Left kidney (tissue), 2 donors: Measurements from ENCODE around the gene TECPR1. TPM values are rescaled to one million over a fixed set of nuclear protein-coding genes. Genes with fewer than 3 reads are reported as not detected.
A peak's percentile ranks its signal among the peaks of the same experiment; 100 is the strongest.

Source experiments
- DNase-seq: peaks from one replicate; pipeline ENCODE4 v3.0.0-alpha.2; 2013
- polyA plus RNA-seq: library from polyadenylated mRNA; unstranded; fragments of 120-200 nt; gene quantifications from one replicate; pipeline ENCODE4 v1.2.1, GENCODE V29; 2013; ENCODE audit not compliant: insufficient read length

The TECPR1 gene
- polyA plus RNA-seq, 1 donor = 18.1 TPM

GRCh38 chr7:98285157-98286092 lies 33.4 kb upstream of the TECPR1 start:
- DNase-seq = no peak

GRCh38 chr7:98284335-98285036 lies 32.5 kb upstream of the TECPR1 start:
- DNase-seq = no peak

- no peak for DNase-seq
Observed at GRCh38 chr7:98283887-98284222, 31.8 kb upstream of the TECPR1 start.

GRCh38 chr7:98283127-98283886 lies 31.3 kb upstream of the TECPR1 start:
- no peak for DNase-seq

GRCh38 chr7:98282703-98283102 lies 30.7 kb upstream of the TECPR1 start:
- no peak for DNase-seq

- DNase-seq = no peak
Observed at GRCh38 chr7:98281757-98282606, 29.9 kb upstream of the TECPR1 start.

- DNase-seq = peak; percentile 93
Observed at GRCh38 chr7:98280791-98281756, 29.0 kb upstream of the TECPR1 start, which contains the start of gene BRI3. Gene BRI3, plus strand, starts transcription at chr7:98281686. Its CDS starts 110 bp downstream, at chr7:98281796.

GRCh38 chr7:98280296-98280695 lies 28.3 kb upstream of the TECPR1 start:
- DNase-seq = no peak

- no peak for DNase-seq
Observed at GRCh38 chr7:98278936-98279335, 26.9 kb upstream of the TECPR1 start.

GRCh38 chr7:98278408-98278807 lies 26.4 kb upstream of the TECPR1 start:
- DNase-seq = no peak

GRCh38 chr7:98276241-98276761 lies 24.3 kb upstream of the TECPR1 start:
- DNase-seq = no peak

- DNase-seq = no peak
Observed at GRCh38 chr7:98267303-98267702, 15.3 kb upstream of the TECPR1 start.

- DNase-seq = no peak
Observed at GRCh38 chr7:98266840-98267239, 14.8 kb upstream of the TECPR1 start.

GRCh38 chr7:98265841-98266271 lies 13.8 kb upstream of the TECPR1 start:
- DNase-seq = no peak

GRCh38 chr7:98257701-98258100 lies 5.7 kb upstream of the TECPR1 start:
- DNase-seq = no peak

- no peak for DNase-seq
Observed at GRCh38 chr7:98256431-98256830, 4.4 kb upstream of the TECPR1 start.

- DNase-seq = no peak
Observed at GRCh38 chr7:98254951-98255610, 3.0 kb upstream of the TECPR1 start.

GRCh38 chr7:98254516-98254915 lies 2.5 kb upstream of the TECPR1 start:
- no peak for DNase-seq

- DNase-seq = no peak
Observed at GRCh38 chr7:98252425-98253054, 508 bp upstream of the TECPR1 start.
